Activated CD4-positive, alpha-beta T cell treated with anti-CD3 and anti-CD28 coated beads, Interleukin-2, amount 50 U/mL, for 48 hours (primary cell): Measurements from ENCODE around the gene XPOT.
"Not testable (repeated sequence)": the region's sequence is repeated elsewhere in the genome, so short reads cannot be mapped to it uniquely, and the experiment has no call there.

ENCODE experiments used
- DNase-seq, 2 experiments: peaks; one replicate each; pipeline ENCODE4 v3.0.0-alpha.2; 2020

The XPOT gene

GRCh38 chr12:64403707-64404469 lies at the start of gene XPOT:
XPOT (plus strand) TSS chr12:64404392; CDS start chr12:64410036, 5,644 bp downstream.
- DNase-seq: peak; percentile 89 to 91

GRCh38 chr12:64356209-64356608 lies 48.0 kb upstream of the XPOT start:
- not testable (repeated sequence) for DNase-seq

GRCh38 chr12:64361173-64361572 lies 43.0 kb upstream of the XPOT start:
- not testable (repeated sequence) for DNase-seq

GRCh38 chr12:64362721-64363305 lies 41.4 kb upstream of the XPOT start:
- DNase-seq: no peak

- no peak for DNase-seq
These were observed 20.5 kb upstream of the XPOT start for GRCh38 chr12:64383675-64384074.

- no peak for DNase-seq
These were observed 19.2 kb upstream of the XPOT start for GRCh38 chr12:64385019-64385418.

GRCh38 chr12:64385468-64385867 lies 18.7 kb upstream of the XPOT start:
- peak; percentile 50 to 66 for DNase-seq

- DNase-seq: no peak
These were observed 16.9 kb upstream of the XPOT start for GRCh38 chr12:64387197-64387816.

- no peak for DNase-seq
These were observed 15.0 kb upstream of the XPOT start for GRCh38 chr12:64389154-64389553.

GRCh38 chr12:64390275-64390851 lies 13.8 kb upstream of the XPOT start, which contains the start of gene C12orf56:
C12orf56 (minus strand) TSS chr12:64390758; CDS start chr12:64390565, 193 bp downstream.
- peak; percentile 20 to 29 for DNase-seq

GRCh38 chr12:64392221-64392620 lies 12.0 kb upstream of the XPOT start:
- no peak for DNase-seq

GRCh38 chr12:64395739-64396138 lies 8.5 kb upstream of the XPOT start:
- no peak for DNase-seq

- DNase-seq: peak; percentile 26 to 39
These were observed 4.2 kb upstream of the XPOT start for GRCh38 chr12:64400041-64400440.

- no peak for DNase-seq
These were observed 2.0 kb upstream of the XPOT start for GRCh38 chr12:64402181-64402580.

- peak; percentile 68 to 74 for DNase-seq
These were observed 471 bp downstream of the XPOT start for GRCh38 chr12:64404470-64405256.

- DNase-seq: no peak
These were observed 3.4 kb downstream of the XPOT start for GRCh38 chr12:64407342-64408223.

- no peak for DNase-seq
These were observed 7.2 kb downstream of the XPOT start for GRCh38 chr12:64411427-64411826.

- DNase-seq: no peak
These were observed 8.3 kb downstream of the XPOT start for GRCh38 chr12:64412459-64412858.

GRCh38 chr12:64413884-64414283 lies 9.7 kb downstream of the XPOT start:
- no peak for DNase-seq

- no peak for DNase-seq
These were observed 14.0 kb downstream of the XPOT start for GRCh38 chr12:64418209-64418608.

GRCh38 chr12:64419696-64420095 lies 15.5 kb downstream of the XPOT start:
- DNase-seq: no peak

GRCh38 chr12:64427988-64428387 lies 23.8 kb downstream of the XPOT start:
- no peak for DNase-seq
